Keratinocyte (primary cell): Measurements from ENCODE around the gene FBN1. TPM values are rescaled to one million over a fixed set of nuclear protein-coding genes. Genes with fewer than 3 reads are reported as not detected.
A peak's percentile ranks its signal among the peaks of the same experiment; 100 is the strongest.

Source experiments
- DNase-seq: peaks from one replicate; pipeline ENCODE4 v3.0.0-alpha.2; 2011; ENCODE audit warnings: low read depth, missing footprints, low spot score
- FAIRE-seq: peaks from 2 replicates; lab custom pipeline; 2011; peaks lifted over from hg19 to GRCh38; lab: Jason Lieb, UNC
- H2AFZ ChIP-seq: 2 replicates; pipeline ENCODE4 v1.6.0; 2012; ENCODE audit warnings: low read length, control low read depth, inconsistent platforms; ENCODE audit not compliant: control insufficient read depth
- H3K27ac ChIP-seq: 2 replicates; pipeline ENCODE4 v1.5.1; 2011; ENCODE audit warnings: low read length; ENCODE audit not compliant: control insufficient read depth, insufficient read depth
- H3K27me3 ChIP-seq: 3 replicates; pipeline ENCODE4 v1.6.0; 2011; ENCODE audit warnings: low read length; ENCODE audit not compliant: control insufficient read depth, insufficient read depth; ENCODE audit errors: extremely low read depth
- H3K36me3 ChIP-seq, 2 experiments: 2 replicates in 1 of 2; 3 replicates in 1 of 2; pipeline ENCODE4 v1.5.1; 2011; ENCODE audit warnings: low read length in 2 of 2, mild to moderate bottlenecking in 1 of 2; ENCODE audit not compliant: control insufficient read depth in 2 of 2, insufficient read depth in 2 of 2; ENCODE audit errors: extremely low read depth in 1 of 2
- H3K4me1 ChIP-seq: 3 replicates; pipeline ENCODE4 v1.5.1; 2011; ENCODE audit warnings: low read length; ENCODE audit not compliant: control insufficient read depth, insufficient read depth; ENCODE audit errors: extremely low read depth
- H3K4me2 ChIP-seq: 3 replicates; pipeline ENCODE4 v1.6.0; 2011; ENCODE audit warnings: low read depth, low read length; ENCODE audit not compliant: control insufficient read depth, insufficient read depth; ENCODE audit errors: extremely low read depth
- H3K4me3 ChIP-seq, 3 experiments: fragments of 200-600 bp in 1 of 3; sonication (generic) in 1 of 3; 2 replicates in 2 of 3; 3 replicates in 1 of 3; pipeline ENCODE4 v1.5.1; 2011 to 2016; ENCODE audit warnings: low read length in 3 of 3, mild to moderate bottlenecking in 3 of 3, control low read depth in 2 of 3, inconsistent platforms in 1 of 3, low read depth in 1 of 3, mixed read lengths in 1 of 3, mixed run types in 1 of 3, moderate library complexity in 1 of 3; ENCODE audit not compliant: control insufficient read depth in 2 of 3, insufficient read depth in 2 of 3; ENCODE audit errors: extremely low read depth in 1 of 3
- H3K79me2 ChIP-seq: 2 replicates; pipeline ENCODE4 v1.6.0; 2012; ENCODE audit warnings: low read length; ENCODE audit not compliant: control insufficient read depth, insufficient read depth
- H3K9ac ChIP-seq: 3 replicates; pipeline ENCODE4 v1.6.0; 2011; ENCODE audit warnings: low read length; ENCODE audit not compliant: control insufficient read depth, insufficient read depth; ENCODE audit errors: extremely low read depth
- H3K9me1 ChIP-seq: 3 replicates; pipeline ENCODE4 v1.6.0; 2011; ENCODE audit warnings: low read length; ENCODE audit not compliant: control insufficient read depth, insufficient read depth; ENCODE audit errors: extremely low read depth
- H3K9me3 ChIP-seq: 2 replicates; pipeline ENCODE4 v1.5.1; 2012; ENCODE audit warnings: low read depth, low read length; ENCODE audit not compliant: control insufficient read depth
- H4K20me1 ChIP-seq: 3 replicates; pipeline ENCODE4 v1.6.0; 2011; ENCODE audit warnings: low read length; ENCODE audit not compliant: control insufficient read depth, insufficient read depth; ENCODE audit errors: extremely low read depth
- CTCF ChIP-seq, 3 experiments: IDR thresholded peaks in 1 of 3; conservative IDR thresholded peaks in 1 of 3; optimal IDR thresholded peaks in 1 of 3; 2 replicates in 2 of 3; 3 replicates in 1 of 3; pipeline versions ENCODE3 to v1.5.1; 2011; ENCODE audit warnings: low read length in 3 of 3, mild to moderate bottlenecking in 3 of 3, moderate library complexity in 2 of 3, control low read depth in 1 of 3, inconsistent platforms in 1 of 3; ENCODE audit not compliant: insufficient read depth in 2 of 3; ENCODE audit errors: extremely low read depth in 1 of 3
- EZH2 ChIP-seq: IDR thresholded peaks from one replicate; pipeline ENCODE4 v1.6.1; 2012; ENCODE audit warnings: inconsistent platforms, mild to moderate bottlenecking, low read length, moderate library complexity
- dilution Hi-C: fragments of 300-500 bp; cut with MboI; formaldehyde crosslinking; loops from one replicate; pipeline ENCODE4 v1.7.0; 2020; ENCODE audit warnings: low sequenced_read_pairs; ENCODE audit not compliant: extremely low pct_ligation_motif_present
- polyA plus RNA-seq, 5 experiments: library from polyadenylated mRNA; depleted of rRNA in 3 of 5; stranded (reverse) in 3 of 5; stranded (forward) in 1 of 5; unstranded in 1 of 5; fragments of >200 nt; gene quantifications; 1 replicate in 1 of 5; 2 replicates in 3 of 5; 3 replicates in 1 of 5; pipeline versions ENCODE4 v1.2.1 to v1.2.3, GENCODE V29; 2011 to 2012; ENCODE audit warnings: missing spikeins in 2 of 5, low read depth in 1 of 5, low replicate concordance in 1 of 5

Gene FBN1
- polyA plus RNA-seq, 1 donor (not counting 4 experiments of a cell fraction or from before 2014, with no cell fraction given): 3.5 TPM

GRCh38 chr15:48423342-48423741 is 222.2 kb downstream of the FBN1 start:
- H2AFZ ChIP-seq: no peak overlapping the region
- no peak overlapping the region for H3K27ac ChIP-seq
- peak; percentile 53 for DNase-seq
- no peaks in the 10 kb centered on the region for H3K79me2 ChIP-seq
- TF ChIP-seq CTCF (optimal IDR thresholded peaks at IDR 0.05 in 1 of 3, IDR thresholded peaks at IDR 0.05 in 1 of 3, conservative IDR thresholded peaks at IDR 0.05 in 1 of 3; ENCODE audit: extremely low read depth in 1 of 3, insufficient read depth in 2 of 3, low read length in 3 of 3): no peak
- no peaks in the 10 kb centered on the region for H3K27me3 ChIP-seq
- H3K4me3 ChIP-seq: no peak overlapping the region
- peak; percentile 78 for FAIRE-seq
- H3K9ac ChIP-seq: no peak overlapping the region
- H4K20me1 ChIP-seq: no peaks in the 10 kb centered on the region
- H3K4me1 ChIP-seq: peaks cover 31% of the 10 kb centered on the region
- dilution Hi-C loops: no loop called here
- no peaks in the 10 kb centered on the region for H3K9me3 ChIP-seq
- H3K4me2 ChIP-seq: peak overlapping the region; percentile 55
- no peaks in the 10 kb centered on the region for H3K9me1 ChIP-seq
- H3K36me3 ChIP-seq: no peaks in the 10 kb centered on the region

- Histone ChIP-seq H3K9me1 (no peaks in the 10 kb centered on the region), H3K27ac (no peak overlapping the region), H3K4me1 (peaks cover 22% of the 10 kb centered on the region), H3K9me3 (no peaks in the 10 kb centered on the region), H3K36me3 (no peaks in the 10 kb centered on the region), H3K9ac (no peak overlapping the region), H3K4me3 (no peak overlapping the region), H3K4me2 (no peak overlapping the region), H4K20me1 (no peaks in the 10 kb centered on the region), H3K79me2 (no peaks in the 10 kb centered on the region), H3K27me3 (no peaks in the 10 kb centered on the region), H2AFZ (no peak overlapping the region)
- TF ChIP-seq EZH2: no peak
- DNase-seq (no peak), FAIRE-seq (no peak)
- dilution Hi-C loops: no loop called here
Observed at GRCh38 chr15:48422401-48422800, 223.1 kb downstream of the FBN1 start.

GRCh38 chr15:48421362-48421761 is 224.1 kb downstream of the FBN1 start:
- H3K4me1 ChIP-seq: peaks cover 24% of the 10 kb centered on the region

More at GRCh38 chr15:48421362-48421761, 224.1 kb downstream of the FBN1 start:
- no peak for FAIRE-seq
- H3K9ac ChIP-seq: no peak overlapping the region
- no peak overlapping the region for H3K4me2 ChIP-seq
- dilution Hi-C loops: no loop called here
- no peaks in the 10 kb centered on the region for H3K27me3 ChIP-seq
- no peak overlapping the region for H3K4me3 ChIP-seq
- H2AFZ ChIP-seq: no peak overlapping the region
- no peaks in the 10 kb centered on the region for H3K9me1 ChIP-seq
- H3K9me3 ChIP-seq: no peaks in the 10 kb centered on the region
- H4K20me1 ChIP-seq: no peaks in the 10 kb centered on the region
- TF ChIP-seq CTCF (optimal IDR thresholded peaks at IDR 0.05 in 1 of 3, IDR thresholded peaks at IDR 0.05 in 1 of 3, conservative IDR thresholded peaks at IDR 0.05 in 1 of 3; ENCODE audit: extremely low read depth in 1 of 3, insufficient read depth in 2 of 3, low read length in 3 of 3): no peak
- no peak for TF ChIP-seq EZH2
- H3K79me2 ChIP-seq: no peaks in the 10 kb centered on the region
- DNase-seq: no peak
- H3K27ac ChIP-seq: no peak overlapping the region
- H3K36me3 ChIP-seq: no peaks in the 10 kb centered on the region
